ENCODE results near the gene KCMF1. TPM values are rescaled to one million over a fixed set of nuclear protein-coding genes. Genes with fewer than 3 reads are reported as not detected.

The KCMF1 gene
- polyA plus RNA-seq, 2 of the 4 experiments (the other 2 are of a cell fraction): 77.8 to 221 TPM

DNA sequence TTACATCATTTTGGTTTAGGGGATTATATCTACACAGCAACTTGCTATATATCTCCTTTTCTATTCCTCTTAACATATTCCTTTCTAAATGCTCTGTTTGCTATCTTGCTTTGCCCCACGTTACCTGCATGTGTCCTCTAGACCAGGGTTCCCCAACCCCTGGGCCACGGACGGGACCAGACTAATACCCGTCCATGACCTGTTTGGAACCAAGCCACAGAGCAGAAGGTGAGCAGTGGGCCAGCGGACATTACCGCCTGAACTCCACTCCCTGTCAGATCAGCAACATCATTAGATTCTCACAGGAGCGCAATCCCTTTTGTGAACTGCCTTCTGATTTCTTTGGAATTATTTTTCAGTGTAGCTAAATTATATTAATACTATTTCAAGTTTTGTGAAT is 66.7 kb downstream of the KCMF1 start:
- Histone ChIP-seq H3K4me3 (no peak overlapping the region), H3K4me2 (no peak overlapping the region), H3K4me1 (peaks cover 10% of the 10 kb centered on the region), H3K27ac (no peak overlapping the region), H3K9me3 (no peaks in the 10 kb centered on the region)
- no peak for DNase-seq (ENCODE audit: low read depth in 1 of 2, low spot score in 1 of 2)
- no peak for FAIRE-seq
- WGBS (ENCODE audit: missing lambda C conversion rate): 94% methylated on average over 7 of the region's 7 CpGs
- POLR2A ChIA-PET: no interaction called here
- CTCF ChIA-PET: interaction anchor here (1.5 kb wide), 1 partner anchor 9 kb away, joined by 3 read pairs; no protein-coding TSS in a partner anchor
- no peak for ATAC-seq
- TF ChIP-seq POLR2AphosphoS2 (conservative IDR thresholded peaks at IDR 0.05; ENCODE audit: low read length): no peak
- no peak for TF ChIP-seq FOXS1 (CRISPR knock-in tag; IDR thresholded peaks at IDR 0.05)
- TF ChIP-seq HOXA7 (CRISPR knock-in tag; IDR thresholded peaks at IDR 0.05): no peak
- no peak for TF ChIP-seq FOSL2 (IDR thresholded peaks at IDR 0.05)
- no peak for TF ChIP-seq FOSL2 (CRISPR knock-in tag; IDR thresholded peaks at IDR 0.05)
- no peak for TF ChIP-seq PHF8 (IDR thresholded peaks at IDR 0.05; ENCODE audit: borderline replicate concordance, low read depth)
- no peak for TF ChIP-seq POLR2A (IDR thresholded peaks at IDR 0.05; ENCODE audit: low read length)
- no peak for TF ChIP-seq GATA3 (IDR thresholded peaks at IDR 0.05; ENCODE audit: borderline replicate concordance)
- TF ChIP-seq, protein P1, sequence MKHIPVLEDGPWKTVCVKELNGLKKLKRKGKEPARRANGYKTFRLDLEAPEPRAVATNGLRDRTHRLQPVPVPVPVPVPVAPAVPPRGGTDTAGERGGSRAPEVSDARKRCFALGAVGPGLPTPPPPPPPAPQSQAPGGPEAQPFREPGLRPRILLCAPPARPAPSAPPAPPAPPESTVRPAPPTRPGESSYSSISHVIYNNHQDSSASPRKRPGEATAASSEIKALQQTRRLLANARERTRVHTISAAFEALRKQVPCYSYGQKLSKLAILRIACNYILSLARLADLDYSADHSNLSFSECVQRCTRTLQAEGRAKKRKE (CRISPR knock-in tag; IDR thresholded peaks at IDR 0.05; ENCODE audit: low read depth): no peak

DNA sequence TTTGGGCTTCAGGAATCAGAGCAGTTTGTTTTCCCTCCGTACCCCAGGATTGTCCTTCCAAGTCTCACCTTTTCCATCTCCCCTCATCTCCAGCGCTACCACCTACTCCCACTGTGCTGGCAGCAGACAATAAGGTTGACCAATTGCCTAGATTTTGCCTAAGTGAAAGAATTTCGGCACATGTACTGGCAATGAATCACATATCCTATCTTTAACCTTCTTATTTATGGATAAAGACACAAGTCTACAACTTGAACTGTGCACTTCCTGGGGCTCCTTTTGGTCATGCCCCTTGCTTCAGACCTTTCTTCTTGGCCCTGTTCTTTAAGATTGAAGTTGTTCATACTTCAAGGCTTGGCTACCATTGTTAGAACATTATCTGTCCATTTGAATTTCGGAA is 71.4 kb downstream of the KCMF1 start:
- 93% methylated on average over 4 of the region's 4 CpGs for WGBS (ENCODE audit: missing lambda C conversion rate)
- FAIRE-seq (no peak), DNase-seq (ENCODE audit: low read depth in 1 of 2, low spot score in 1 of 2) (no peak), ATAC-seq (no peak; a peak in 1 of 6 replicates)
- Histone ChIP-seq H3K4me2 (no peak overlapping the region), H3K9me3 (no peaks in the 10 kb centered on the region), H3K4me3 (no peak overlapping the region), H3K4me1 (0 out of 3 replicates have a peak, but pooled peaks cover 5% of the 10 kb centered on the region), H3K27ac (no peak overlapping the region)
- no peak for TF ChIP-seq RNF2 (IDR thresholded peaks at IDR 0.05; ENCODE audit: borderline replicate concordance, low read depth)
- TF ChIP-seq, protein P2, sequence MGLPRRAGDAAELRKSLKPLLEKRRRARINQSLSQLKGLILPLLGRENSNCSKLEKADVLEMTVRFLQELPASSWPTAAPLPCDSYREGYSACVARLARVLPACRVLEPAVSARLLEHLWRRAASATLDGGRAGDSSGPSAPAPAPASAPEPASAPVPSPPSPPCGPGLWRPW (IDR thresholded peaks at IDR 0.05): 0 out of 2 replicates have a peak, but pooled peaks have one; percentile 6
- TF ChIP-seq JUN (IDR thresholded peaks at IDR 0.05): no peak
- ChIA-PET POLR2A (no interaction called here), CTCF (interaction anchor here (0.8 to 4.1 kb wide), 5 partner anchors 19 to 244 kb away, joined by 3 to 27 read pairs (median 4); no protein-coding TSS in a partner anchor)

DNA sequence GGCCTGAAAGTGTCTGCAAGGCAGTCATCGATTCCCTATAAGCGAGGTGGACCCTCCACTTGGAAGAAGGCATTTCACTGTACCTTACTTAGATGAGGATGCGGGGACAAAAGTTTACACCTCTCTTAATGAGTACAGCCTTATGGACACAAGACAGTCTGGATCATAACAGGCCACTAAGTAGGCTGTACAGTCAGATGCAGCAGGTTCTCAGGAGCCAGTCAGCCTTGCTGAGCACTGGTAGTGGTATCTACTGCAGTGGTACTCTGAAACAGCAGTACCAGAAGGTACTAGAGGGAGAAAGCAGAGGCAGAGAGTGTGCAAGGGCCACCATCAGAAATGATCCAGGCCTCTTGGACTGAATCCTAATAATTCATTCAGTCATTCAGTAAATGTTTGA is 77.6 kb downstream of the KCMF1 start:
- Histone ChIP-seq H3K4me3 (no peak overlapping the region), H3K4me2 (no peak overlapping the region), H3K27ac (no peak overlapping the region), H3K4me1 (peaks cover 11% of the 10 kb centered on the region), H3K9me3 (no peaks in the 10 kb centered on the region)
- TF ChIP-seq EHF (CRISPR knock-in tag; IDR thresholded peaks at IDR 0.05) (no peak), RNF2 (IDR thresholded peaks at IDR 0.05; ENCODE audit: borderline replicate concordance, low read depth) (no peak), MAZ (IDR thresholded peaks at IDR 0.05; ENCODE audit: borderline replicate concordance, low read depth, low read length) (no peak)
- TF ChIP-seq, protein P2 (IDR thresholded peaks at IDR 0.05): no peak
- ATAC-seq (peak in 1 of 2 experiments; percentile 41; a peak in 2 of 6 replicates), DNase-seq (ENCODE audit: low read depth in 1 of 2, low spot score in 1 of 2) (no peak), FAIRE-seq (no peak)
- ChIA-PET CTCF (interaction anchor here (0.8 to 9.2 kb wide), 4 partner anchors 13 to 250 kb away, joined by 3 to 90 read pairs (median 4); no protein-coding TSS in a partner anchor), POLR2A (interaction anchor here (1.0 kb wide), 1 partner anchor 77 kb away, joined by 3 read pairs; the partner anchor contains the start of gene KCMF1)
- WGBS (ENCODE audit: missing lambda C conversion rate): 97% methylated on average over 3 of the region's 3 CpGs

DNA sequence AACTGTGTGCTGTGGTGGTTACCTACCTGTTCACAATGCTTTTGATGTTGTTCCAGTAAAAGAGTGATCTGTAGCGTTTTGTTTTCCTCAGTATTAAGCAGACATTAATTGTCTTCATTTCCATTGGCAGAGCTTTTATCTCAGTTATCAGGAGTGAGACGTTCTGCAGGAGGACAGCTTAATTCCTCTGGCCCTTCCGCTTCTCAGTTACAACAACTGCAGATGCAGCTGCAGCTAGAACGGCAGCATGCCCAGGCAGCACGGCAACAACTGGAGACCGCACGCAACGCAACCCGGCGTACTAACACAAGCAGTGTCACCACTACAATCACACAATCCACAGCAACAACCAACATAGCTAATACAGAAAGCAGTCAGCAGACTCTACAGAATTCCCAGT is 78.3 kb downstream of the KCMF1 start:
- 89% methylated on average over 10 of the region's 10 CpGs for WGBS (ENCODE audit: missing lambda C conversion rate)
- peaks cover 18% of the 10 kb centered on the region for H3K4me1 ChIP-seq
- H3K9me3 ChIP-seq: no peaks in the 10 kb centered on the region
- FAIRE-seq (no peak), DNase-seq (ENCODE audit: low read depth in 1 of 2, low spot score in 1 of 2) (no peak), ATAC-seq (no peak)
- H3K27ac ChIP-seq: no peak overlapping the region
- ChIA-PET POLR2A (interaction anchor here (1.0 kb wide), 1 partner anchor 78 kb away, joined by 3 read pairs; the partner anchor contains the start of gene KCMF1), CTCF (interaction anchor here (0.8 to 9.2 kb wide), 4 partner anchors 14 to 249 kb away, joined by 3 to 90 read pairs (median 4); no protein-coding TSS in a partner anchor)
- no peak overlapping the region for H3K4me2 ChIP-seq
- H3K4me3 ChIP-seq: no peak overlapping the region
- TF ChIP-seq HOXB13 (CRISPR knock-in tag; IDR thresholded peaks at IDR 0.05; ENCODE audit: low read depth) (no peak), MYC (IDR thresholded peaks at IDR 0.05; ENCODE audit: borderline replicate concordance, low read length) (no peak), EHF (CRISPR knock-in tag; IDR thresholded peaks at IDR 0.05) (no peak), SMC3 (IDR thresholded peaks at IDR 0.05) (no peak), NR3C1 (IDR thresholded peaks at IDR 0.05) (no peak), CBX2 (IDR thresholded peaks at IDR 0.05; ENCODE audit: borderline replicate concordance, low read depth) (no peak), HOXB5 (CRISPR knock-in tag; IDR thresholded peaks at IDR 0.05) (no peak), JUNB (IDR thresholded peaks at IDR 0.05) (no peak), POLR2AphosphoS2 (conservative IDR thresholded peaks at IDR 0.05; ENCODE audit: low read length) (no peak), TP53 (CRISPR knock-in tag; IDR thresholded peaks at IDR 0.05) (no peak)
- TF ChIP-seq, protein P3, sequence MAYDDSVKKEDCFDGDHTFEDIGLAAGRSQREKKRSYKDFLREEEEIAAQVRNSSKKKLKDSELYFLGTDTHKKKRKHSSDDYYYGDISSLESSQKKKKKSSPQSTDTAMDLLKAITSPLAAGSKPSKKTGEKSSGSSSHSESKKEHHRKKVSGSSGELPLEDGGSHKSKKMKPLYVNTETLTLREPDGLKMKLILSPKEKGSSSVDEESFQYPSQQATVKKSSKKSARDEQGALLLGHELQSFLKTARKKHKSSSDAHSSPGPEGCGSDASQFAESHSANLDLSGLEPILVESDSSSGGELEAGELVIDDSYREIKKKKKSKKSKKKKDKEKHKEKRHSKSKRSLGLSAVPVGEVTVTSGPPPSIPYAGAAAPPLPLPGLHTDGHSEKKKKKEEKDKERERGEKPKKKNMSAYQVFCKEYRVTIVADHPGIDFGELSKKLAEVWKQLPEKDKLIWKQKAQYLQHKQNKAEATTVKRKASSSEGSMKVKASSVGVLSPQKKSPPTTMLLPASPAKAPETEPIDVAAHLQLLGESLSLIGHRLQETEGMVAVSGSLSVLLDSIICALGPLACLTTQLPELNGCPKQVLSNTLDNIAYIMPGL (CRISPR knock-in tag; IDR thresholded peaks at IDR 0.05; ENCODE audit: borderline replicate concordance): no peak
- TF ChIP-seq, protein P4, sequence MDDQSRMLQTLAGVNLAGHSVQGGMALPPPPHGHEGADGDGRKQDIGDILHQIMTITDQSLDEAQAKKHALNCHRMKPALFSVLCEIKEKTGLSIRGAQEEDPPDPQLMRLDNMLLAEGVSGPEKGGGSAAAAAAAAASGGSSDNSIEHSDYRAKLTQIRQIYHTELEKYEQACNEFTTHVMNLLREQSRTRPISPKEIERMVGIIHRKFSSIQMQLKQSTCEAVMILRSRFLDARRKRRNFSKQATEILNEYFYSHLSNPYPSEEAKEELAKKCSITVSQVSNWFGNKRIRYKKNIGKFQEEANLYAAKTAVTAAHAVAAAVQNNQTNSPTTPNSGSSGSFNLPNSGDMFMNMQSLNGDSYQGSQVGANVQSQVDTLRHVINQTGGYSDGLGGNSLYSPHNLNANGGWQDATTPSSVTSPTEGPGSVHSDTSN (IDR thresholded peaks at IDR 0.05): no peak
- TF ChIP-seq, protein P5, sequence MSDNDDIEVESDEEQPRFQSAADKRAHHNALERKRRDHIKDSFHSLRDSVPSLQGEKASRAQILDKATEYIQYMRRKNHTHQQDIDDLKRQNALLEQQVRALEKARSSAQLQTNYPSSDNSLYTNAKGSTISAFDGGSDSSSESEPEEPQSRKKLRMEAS (IDR thresholded peaks at IDR 0.05): no peak
- TF ChIP-seq, protein P6, sequence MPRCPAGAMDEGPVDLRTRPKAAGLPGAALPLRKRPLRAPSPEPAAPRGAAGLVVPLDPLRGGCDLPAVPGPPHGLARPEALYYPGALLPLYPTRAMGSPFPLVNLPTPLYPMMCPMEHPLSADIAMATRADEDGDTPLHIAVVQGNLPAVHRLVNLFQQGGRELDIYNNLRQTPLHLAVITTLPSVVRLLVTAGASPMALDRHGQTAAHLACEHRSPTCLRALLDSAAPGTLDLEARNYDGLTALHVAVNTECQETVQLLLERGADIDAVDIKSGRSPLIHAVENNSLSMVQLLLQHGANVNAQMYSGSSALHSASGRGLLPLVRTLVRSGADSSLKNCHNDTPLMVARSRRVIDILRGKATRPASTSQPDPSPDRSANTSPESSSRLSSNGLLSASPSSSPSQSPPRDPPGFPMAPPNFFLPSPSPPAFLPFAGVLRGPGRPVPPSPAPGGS (IDR thresholded peaks at IDR 0.05): no peak
